SKM-1 (cell line): ENCODE results near the gene EPHB3.

Experiments
- DNase-seq: peaks from one replicate; lab custom pipeline; 2025; ENCODE audit not compliant: unreplicated experiment; lab: John Stamatoyannopoulos, UW

The EPHB3 gene

GRCh38 chr3:184563941-184564684 is 2.5 kb downstream of the EPHB3 start:
- no peak for DNase-seq

- no peak for DNase-seq
Measured at GRCh38 chr3:184564685-184565385, 3.2 kb downstream of the EPHB3 start.

GRCh38 chr3:184565421-184566211 is 4.0 kb downstream of the EPHB3 start:
- DNase-seq: no peak

GRCh38 chr3:184566441-184567414 is 5.1 kb downstream of the EPHB3 start:
- DNase-seq: no peak

GRCh38 chr3:184567946-184568559 is 6.5 kb downstream of the EPHB3 start:
- DNase-seq: no peak

- DNase-seq: no peak
Measured at GRCh38 chr3:184568560-184568923, 7.0 kb downstream of the EPHB3 start.

GRCh38 chr3:184568924-184569829 is 7.6 kb downstream of the EPHB3 start:
- DNase-seq: no peak

- DNase-seq: no peak
Measured at GRCh38 chr3:184570035-184570434, 8.4 kb downstream of the EPHB3 start.

GRCh38 chr3:184570489-184570888 is 8.9 kb downstream of the EPHB3 start:
- no peak for DNase-seq

GRCh38 chr3:184571750-184572377 is 10.3 kb downstream of the EPHB3 start:
- DNase-seq: no peak

GRCh38 chr3:184572633-184573270 is 11.2 kb downstream of the EPHB3 start:
- no peak for DNase-seq

- DNase-seq: no peak
Measured at GRCh38 chr3:184574515-184575417, 13.2 kb downstream of the EPHB3 start.

- no peak for DNase-seq
Measured at GRCh38 chr3:184575701-184576100, 14.1 kb downstream of the EPHB3 start.

GRCh38 chr3:184576457-184577240 is 15.1 kb downstream of the EPHB3 start:
- no peak for DNase-seq

- no peak for DNase-seq
Measured at GRCh38 chr3:184577546-184577945, 16.0 kb downstream of the EPHB3 start.

- DNase-seq: no peak
Measured at GRCh38 chr3:184578218-184578617, 16.6 kb downstream of the EPHB3 start.
